A673 (cell line): ENCODE results near the gene FAM149A. TPM values are rescaled to one million over a fixed set of nuclear protein-coding genes. Genes with fewer than 3 reads are reported as not detected.

Experiments used
- BruUV-seq: library from RNA; stranded (reverse); fragments of 400-500 nt; replicated peaks from 2 replicates; lab custom pipeline; 2021; lab: Mats Ljungman, UMichigan
- CTCF ChIA-PET: fragments of 300-600 bp; sonication (Branson Sonifier 250); formaldehyde crosslinking; loops from one replicate; lab custom pipeline; 2022; ENCODE audit warnings: antibody characterized with exemption; lab: Charles Lee
- POLR2A ChIA-PET: fragments of 300-600 bp; sonication (Branson Sonifier 250); formaldehyde crosslinking; loops from one replicate; lab custom pipeline; 2022; ENCODE audit warnings: antibody characterized with exemption; ENCODE audit not compliant: low non-redundant PET; lab: Charles Lee
- DNase-seq: peaks from one replicate; pipeline ENCODE4 v3.0.0-alpha.2; 2015; ENCODE audit warnings: low spot score
- H3K27ac ChIP-seq: fragments of 200-600 bp; sonication (generic); 2 replicates; pipeline ENCODE4 v1.5.1; 2016; ENCODE audit warnings: mixed run types, low read depth, mild to moderate bottlenecking, mixed read lengths, antibody characterized with exemption, low read length; ENCODE audit not compliant: poor library complexity, severe bottlenecking
- H3K27me3 ChIP-seq: fragments of 200-600 bp; sonication (generic); replicated peaks from 2 replicates; pipeline ENCODE4 v1.6.1; 2017; ENCODE audit warnings: mixed run types, low read depth, mild to moderate bottlenecking, mixed read lengths, antibody characterized with exemption, low read length; ENCODE audit not compliant: insufficient read depth, poor library complexity
- H3K36me3 ChIP-seq: fragments of 200-600 bp; sonication (generic); 2 replicates; pipeline ENCODE4 v1.6.1; 2016; ENCODE audit warnings: mixed run types, mild to moderate bottlenecking, mixed read lengths, antibody characterized with exemption, low read length; ENCODE audit not compliant: insufficient read depth, poor library complexity, severe bottlenecking
- H3K4me1 ChIP-seq: fragments of 200-600 bp; sonication (generic); 2 replicates; pipeline ENCODE4 v1.6.1; 2017; ENCODE audit warnings: mixed run types, mild to moderate bottlenecking, mixed read lengths, antibody characterized with exemption, low read length; ENCODE audit not compliant: insufficient read depth, poor library complexity, severe bottlenecking
- H3K4me3 ChIP-seq: fragments of 200-600 bp; sonication (generic); 2 replicates; pipeline ENCODE4 v1.5.1; 2016; ENCODE audit warnings: low read depth, mixed run types, mild to moderate bottlenecking, mixed read lengths, low read length; ENCODE audit not compliant: poor library complexity, severe bottlenecking
- H3K9me3 ChIP-seq: fragments of 200-600 bp; sonication (generic); 2 replicates; pipeline ENCODE4 v1.6.1; 2016; ENCODE audit warnings: mixed run types, low read depth, mild to moderate bottlenecking, mixed read lengths, antibody characterized with exemption, low read length; ENCODE audit not compliant: poor library complexity, severe bottlenecking
- EZH2 ChIP-seq: fragments of 200-600 bp; sonication (generic); IDR thresholded peaks from 2 replicates; pipeline ENCODE4 v1.6.1; 2017; ENCODE audit warnings: borderline replicate concordance, low read depth, mild to moderate bottlenecking, mixed read lengths, antibody characterized with exemption, low read length; ENCODE audit not compliant: poor library complexity, severe bottlenecking
- intact Hi-C: fragments of 100-400 bp; cut with micrococcal nuclease; formaldehyde crosslinking; loops from one replicate; pipeline ENCODE4 v1.10.0; 2022; ENCODE audit not compliant: unreplicated experiment
- total RNA-seq: library from RNA; stranded (reverse); gene quantifications from 2 replicates; pipeline ENCODE4 v1.2.3, GENCODE V29; 2021
- TF ChIP-seq, protein P1 (sequence below): fragments of 300-800, 200-600 bp; sonication (generic); conservative IDR thresholded peaks from 2 replicates; pipeline ENCODE4 v1.5.1; 2017; ENCODE audit warnings: low read depth, mild to moderate bottlenecking, antibody characterized with exemption, low read length, moderate library complexity, mixed read lengths

The FAM149A gene
- total RNA-seq, 1 experiment from 2014 or later = 0.90 TPM

GRCh38 chr4:186082221-186082620, 22.3 kb upstream of the FAM149A start:
- H3K36me3 ChIP-seq = no peaks in the 10 kb centered on the region
- no peak overlapping the region for H3K27ac ChIP-seq
- no peaks in the 10 kb centered on the region for H3K9me3 ChIP-seq
- ChIA-PET CTCF (interaction anchor here (0.6 kb wide), 1 partner anchor 45 kb away, joined by 7 read pairs; no protein-coding TSS in a partner anchor), POLR2A (no interaction called here)
- no peak overlapping the region for H3K4me3 ChIP-seq
- no peaks in the 10 kb centered on the region for H3K27me3 ChIP-seq
- peaks cover 5% of the 10 kb centered on the region for H3K4me1 ChIP-seq
- no TSS peak for BruUV-seq
- intact Hi-C loops = no loop called here
- DNase-seq = no peak
- TF ChIP-seq EZH2 = no peak
- TF ChIP-seq, protein P1, sequence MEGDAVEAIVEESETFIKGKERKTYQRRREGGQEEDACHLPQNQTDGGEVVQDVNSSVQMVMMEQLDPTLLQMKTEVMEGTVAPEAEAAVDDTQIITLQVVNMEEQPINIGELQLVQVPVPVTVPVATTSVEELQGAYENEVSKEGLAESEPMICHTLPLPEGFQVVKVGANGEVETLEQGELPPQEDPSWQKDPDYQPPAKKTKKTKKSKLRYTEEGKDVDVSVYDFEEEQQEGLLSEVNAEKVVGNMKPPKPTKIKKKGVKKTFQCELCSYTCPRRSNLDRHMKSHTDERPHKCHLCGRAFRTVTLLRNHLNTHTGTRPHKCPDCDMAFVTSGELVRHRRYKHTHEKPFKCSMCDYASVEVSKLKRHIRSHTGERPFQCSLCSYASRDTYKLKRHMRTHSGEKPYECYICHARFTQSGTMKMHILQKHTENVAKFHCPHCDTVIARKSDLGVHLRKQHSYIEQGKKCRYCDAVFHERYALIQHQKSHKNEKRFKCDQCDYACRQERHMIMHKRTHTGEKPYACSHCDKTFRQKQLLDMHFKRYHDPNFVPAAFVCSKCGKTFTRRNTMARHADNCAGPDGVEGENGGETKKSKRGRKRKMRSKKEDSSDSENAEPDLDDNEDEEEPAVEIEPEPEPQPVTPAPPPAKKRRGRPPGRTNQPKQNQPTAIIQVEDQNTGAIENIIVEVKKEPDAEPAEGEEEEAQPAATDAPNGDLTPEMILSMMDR = no peak

DNA sequence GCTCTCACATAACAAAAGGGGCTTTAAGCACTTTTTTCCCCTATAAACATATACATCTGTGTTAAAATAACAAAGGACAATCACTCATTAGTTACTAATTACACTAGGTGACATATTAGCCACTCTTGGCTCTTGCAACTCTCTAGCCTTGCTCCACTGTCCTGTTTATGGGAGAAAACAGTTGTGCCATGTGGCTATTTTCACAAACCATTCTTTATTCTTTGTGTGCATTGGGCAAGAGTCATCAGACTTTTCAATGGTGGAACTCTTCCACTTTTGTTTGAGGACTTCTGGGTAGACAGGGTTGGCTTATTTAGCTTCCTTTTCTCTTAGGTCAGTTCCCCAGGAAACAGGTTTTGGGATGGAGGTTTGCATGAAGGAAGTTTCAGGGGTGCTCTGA, 16.0 kb upstream of the FAM149A start:
- POLR2A ChIA-PET = no interaction called here
- DNase-seq = no peak
- Histone ChIP-seq H3K9me3 (no peaks in the 10 kb centered on the region), H3K4me1 (no peaks in the 10 kb centered on the region), H3K36me3 (no peaks in the 10 kb centered on the region), H3K4me3 (no peak overlapping the region), H3K27me3 (no peaks in the 10 kb centered on the region), H3K27ac (no peak overlapping the region)
- no peak for TF ChIP-seq EZH2
- TF ChIP-seq, protein P1 = no peak
- intact Hi-C loops = no loop called here
- BruUV-seq = no TSS peak
- CTCF ChIA-PET = no interaction called here

- Histone ChIP-seq H3K27me3 (no peaks in the 10 kb centered on the region), H3K9me3 (no peaks in the 10 kb centered on the region), H3K4me1 (no peaks in the 10 kb centered on the region), H3K4me3 (no peak overlapping the region), H3K27ac (no peak overlapping the region), H3K36me3 (no peaks in the 10 kb centered on the region)
- ChIA-PET CTCF (no interaction called here), POLR2A (no interaction called here)
- no peak for DNase-seq
- BruUV-seq = no TSS peak
- no peak for TF ChIP-seq EZH2
- TF ChIP-seq, protein P1 = no peak
- intact Hi-C loops = no loop called here
These were observed 12.2 kb upstream of the FAM149A start for GRCh38 chr4:186092296-186092695.
